ENCODE results near the gene TENM3.

The TENM3 gene

GRCh38 chr4:182582245-182582644 lies 339.0 kb downstream of the TENM3 start:
- DNase-seq: no peak

GRCh38 chr4:182583703-182584415 lies 340.7 kb downstream of the TENM3 start:
- DNase-seq: no peak

- DNase-seq: no peak
Observed at GRCh38 chr4:182585321-182585720, 342.1 kb downstream of the TENM3 start.

GRCh38 chr4:182589100-182589499 lies 345.9 kb downstream of the TENM3 start:
- no peak for DNase-seq

- DNase-seq: no peak
Observed at GRCh38 chr4:182593402-182593801, 350.2 kb downstream of the TENM3 start.

GRCh38 chr4:182593864-182594263 lies 350.7 kb downstream of the TENM3 start:
- no peak for DNase-seq

GRCh38 chr4:182600093-182600492 lies 356.9 kb downstream of the TENM3 start:
- no peak for DNase-seq

GRCh38 chr4:182600856-182601255 lies 357.7 kb downstream of the TENM3 start:
- DNase-seq: no peak

GRCh38 chr4:182604161-182604622 lies 361.0 kb downstream of the TENM3 start:
- no peak for DNase-seq

GRCh38 chr4:182604953-182605352 lies 361.8 kb downstream of the TENM3 start:
- DNase-seq: no peak

GRCh38 chr4:182608525-182608924 lies 365.3 kb downstream of the TENM3 start:
- DNase-seq: no peak

- no peak for DNase-seq
Observed at GRCh38 chr4:182616476-182616875, 373.3 kb downstream of the TENM3 start.

GRCh38 chr4:182619660-182620059 lies 376.5 kb downstream of the TENM3 start:
- no peak for DNase-seq

GRCh38 chr4:182620111-182620980 lies 377.1 kb downstream of the TENM3 start:
- DNase-seq: no peak

- DNase-seq: no peak
Observed at GRCh38 chr4:182624281-182624680, 381.1 kb downstream of the TENM3 start.

- DNase-seq: no peak
Observed at GRCh38 chr4:182625193-182625592, 382.0 kb downstream of the TENM3 start.

- DNase-seq: no peak
Observed at GRCh38 chr4:182627996-182628395, 384.8 kb downstream of the TENM3 start.

GRCh38 chr4:182628544-182628943 lies 385.3 kb downstream of the TENM3 start:
- DNase-seq: no peak

- no peak for DNase-seq
Observed at GRCh38 chr4:182629096-182629495, 385.9 kb downstream of the TENM3 start.

- no peak for DNase-seq
Observed at GRCh38 chr4:182640491-182640890, 397.3 kb downstream of the TENM3 start.

- no peak for DNase-seq
Observed at GRCh38 chr4:182640932-182641331, 397.7 kb downstream of the TENM3 start.

- DNase-seq: no peak
Observed at GRCh38 chr4:182642831-182643230, 399.6 kb downstream of the TENM3 start.

GRCh38 chr4:182643801-182644682 lies 400.8 kb downstream of the TENM3 start:
- no peak for DNase-seq

Measured in NCI-H2081 treated with DMSO at 0.1 percent for 48 hours (cell line).